NCI-H446 (cell line): ENCODE data around the gene LRRC8E.
A peak's percentile ranks its signal among the peaks of the same experiment; 100 is the strongest.
"Not testable (repeated sequence)": the region's sequence is repeated elsewhere in the genome, so short reads cannot be mapped to it uniquely, and the experiment has no call there.

Source experiments
- DNase-seq, 2 experiments: peaks; one replicate each; lab custom pipeline; 2025; lab: John Stamatoyannopoulos, UW

Gene LRRC8E

GRCh38 chr19:7908742-7909461 is 20.6 kb downstream of the LRRC8E start:
- no peak for DNase-seq

- DNase-seq, result no peak
Observed at GRCh38 chr19:7909471-7910067, 21.3 kb downstream of the LRRC8E start.

- no peak for DNase-seq
Observed at GRCh38 chr19:7910321-7911161, 22.2 kb downstream of the LRRC8E start.

- no peak for DNase-seq
Observed at GRCh38 chr19:7911508-7912143, 23.3 kb downstream of the LRRC8E start.

- no peak for DNase-seq
Observed at GRCh38 chr19:7912144-7912696, 23.9 kb downstream of the LRRC8E start.

GRCh38 chr19:7912697-7913564 is 24.6 kb downstream of the LRRC8E start:
- no peak for DNase-seq

GRCh38 chr19:7913652-7914051 is 25.3 kb downstream of the LRRC8E start:
- DNase-seq, result no peak

GRCh38 chr19:7914099-7914498 is 25.8 kb downstream of the LRRC8E start:
- DNase-seq, result no peak

GRCh38 chr19:7914598-7915045 is 26.3 kb downstream of the LRRC8E start, which contains the start of gene TGFBR3L:
TGFBR3L (plus strand) TSS chr19:7914830.
- DNase-seq, result no peak

- no peak for DNase-seq
Observed at GRCh38 chr19:7915250-7916102, 27.2 kb downstream of the LRRC8E start.

GRCh38 chr19:7916103-7916954 is 28.0 kb downstream of the LRRC8E start:
- peak in 1 of 2 experiments; percentile 32 for DNase-seq

GRCh38 chr19:7916955-7917266 is 28.6 kb downstream of the LRRC8E start:
- DNase-seq, result no peak

GRCh38 chr19:7917267-7918061 is 29.2 kb downstream of the LRRC8E start:
- no peak for DNase-seq

- DNase-seq, result not testable (repeated sequence)
Observed at GRCh38 chr19:7918062-7918614, 29.8 kb downstream of the LRRC8E start.

- DNase-seq, result no peak
Observed at GRCh38 chr19:7918615-7919421, 30.5 kb downstream of the LRRC8E start.

GRCh38 chr19:7919610-7920518 is 31.6 kb downstream of the LRRC8E start, which contains the start of gene SNAPC2:
SNAPC2 (plus strand) TSS chr19:7920338; CDS start chr19:7920367, 29 bp downstream.
- peak; percentile 94 to 98 for DNase-seq
